ENCODE data around the gene C8A.

Gene C8A

DNA sequence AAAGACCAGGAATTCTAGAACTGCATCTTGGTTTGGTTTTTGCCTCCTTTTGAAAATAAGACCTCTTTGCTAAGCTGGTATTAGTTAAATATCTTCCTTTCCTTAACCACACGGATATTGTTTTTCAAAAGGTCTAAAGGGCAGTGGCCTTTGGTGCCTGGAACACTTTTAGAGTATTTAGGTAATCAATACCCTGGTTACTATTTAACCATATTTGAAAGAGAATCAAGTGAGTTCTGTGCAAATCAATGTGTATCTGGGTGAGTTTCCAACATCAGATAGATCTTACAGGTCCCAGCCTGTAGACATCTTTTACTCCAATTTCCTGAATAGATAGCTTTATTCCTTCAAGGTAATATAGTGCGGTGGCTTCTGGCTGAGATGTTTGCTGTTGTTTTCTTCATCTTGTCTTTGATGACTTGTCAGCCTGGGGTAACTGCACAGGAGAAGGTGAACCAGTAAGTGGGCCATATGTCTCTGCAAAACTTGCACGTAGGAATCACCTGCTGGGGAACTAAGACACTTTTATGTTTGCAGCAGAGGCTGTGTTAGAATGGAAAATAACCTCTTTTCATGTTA lies at the start of gene C8A:
TSS of gene C8A (plus strand) at position 277 of the 579 bp plus-strand sequence. CDS start at position 382, 105 bp downstream.
- in situ Hi-C loops (cut with MboI; ENCODE audit: low sequenced_read_pairs): no loop called here

DNA sequence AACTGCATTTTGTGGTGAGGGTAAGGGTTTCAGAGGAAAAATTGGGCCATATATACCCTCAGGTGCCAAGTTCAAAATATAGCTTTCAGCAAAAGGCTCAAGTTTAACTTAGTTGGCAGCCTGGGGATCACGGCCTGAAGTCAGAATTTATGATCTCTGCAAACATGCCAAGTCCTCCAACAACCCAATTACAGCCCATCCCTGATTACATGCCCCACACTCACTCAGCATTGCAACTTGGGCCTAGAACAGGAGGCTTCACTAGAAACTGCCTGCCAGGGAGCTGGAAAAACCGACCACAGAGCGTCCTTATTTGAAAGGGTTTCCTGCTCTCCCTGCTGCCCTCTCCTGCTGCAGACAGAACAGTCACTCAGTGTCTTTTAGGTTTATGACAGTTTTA lies 47.8 kb upstream of the C8A start:
- in situ Hi-C loops (cut with MboI; ENCODE audit: low sequenced_read_pairs): no loop called here

GRCh38 chr1:56808410-56808809 lies 46.2 kb upstream of the C8A start:
- in situ Hi-C loops (cut with MboI; ENCODE audit: low sequenced_read_pairs): no loop called here

DNA sequence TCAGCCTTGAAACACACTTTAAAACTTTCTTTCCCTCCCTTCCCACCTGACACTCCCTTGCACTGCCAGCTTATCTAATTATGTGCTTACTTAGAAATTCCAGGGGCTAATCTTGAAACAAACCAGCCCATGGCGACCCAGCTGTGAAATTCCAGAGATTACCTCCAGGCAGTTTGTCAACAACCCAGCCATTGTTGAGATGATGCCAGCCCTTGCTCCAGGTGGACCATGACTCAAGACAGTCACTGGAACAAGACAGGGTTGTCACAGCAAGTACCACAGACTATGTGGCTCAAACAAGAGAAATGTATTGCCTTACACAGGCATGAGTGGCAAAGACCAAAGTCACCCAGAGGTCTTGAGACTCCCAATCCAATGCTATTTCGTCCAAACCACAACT lies 43.3 kb upstream of the C8A start:
- in situ Hi-C loops (cut with MboI; ENCODE audit: low sequenced_read_pairs): no loop called here

GRCh38 chr1:56814205-56814604 lies 40.4 kb upstream of the C8A start:
- in situ Hi-C loops (cut with MboI; ENCODE audit: low sequenced_read_pairs): no loop called here

GRCh38 chr1:56816264-56816663 lies 38.3 kb upstream of the C8A start:
- in situ Hi-C loops (cut with MboI; ENCODE audit: low sequenced_read_pairs): no loop called here

DNA sequence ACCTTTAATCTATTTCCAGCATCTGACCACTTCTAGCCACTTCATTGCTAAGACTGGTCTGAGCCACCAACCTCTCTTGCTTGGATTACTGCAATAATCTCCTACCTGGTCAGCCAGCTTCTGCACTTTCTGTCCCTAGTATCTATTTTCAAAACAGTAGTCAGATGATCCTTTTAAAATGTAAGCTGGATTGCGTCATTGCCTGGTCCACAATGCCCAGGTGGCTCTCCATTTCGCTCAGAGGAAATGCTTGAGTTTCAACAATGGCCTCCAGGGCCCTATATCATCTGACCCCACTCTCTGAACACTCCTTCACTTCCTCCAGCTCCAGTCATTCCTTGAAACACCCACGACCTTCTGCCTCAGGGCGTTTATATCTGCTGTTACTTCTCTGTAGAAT lies 37.7 kb upstream of the C8A start:
- in situ Hi-C loops (cut with MboI; ENCODE audit: low sequenced_read_pairs): no loop called here

- in situ Hi-C loops (cut with MboI; ENCODE audit: low sequenced_read_pairs): no loop called here
Measured at GRCh38 chr1:56817716-56818463, 36.7 kb upstream of the C8A start.

DNA sequence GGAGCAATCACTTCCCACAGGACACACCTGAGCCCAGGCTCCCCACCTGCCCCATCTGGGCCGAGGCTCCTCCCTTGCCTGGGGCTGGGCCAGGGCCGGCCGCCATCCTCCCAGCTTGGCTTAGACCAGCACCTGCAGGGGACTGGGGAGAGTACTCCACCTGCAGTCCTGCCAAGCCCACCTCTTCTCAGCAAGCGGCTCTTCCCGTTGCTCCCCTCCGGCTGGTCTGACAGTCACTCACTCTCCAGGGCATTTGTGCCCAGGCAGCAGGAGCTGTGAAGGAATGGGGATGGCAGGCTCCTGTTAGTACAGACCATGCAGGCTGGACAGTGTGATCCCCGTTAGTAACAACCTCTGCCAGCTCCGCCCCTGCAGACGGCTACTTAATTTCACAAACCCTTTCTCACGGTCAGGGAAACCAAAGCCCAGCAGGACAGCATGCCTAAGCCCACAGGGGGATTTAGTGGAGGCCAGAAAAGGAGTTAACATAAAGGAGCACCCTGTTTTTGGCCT lies 35.2 kb upstream of the C8A start, which contains the start of gene FYB2:
TSS of gene FYB2 (minus strand) at position 18 of the 513 bp plus-strand sequence. CDS start 114 bp downstream, outside the sequence.
- in situ Hi-C loops (cut with MboI; ENCODE audit: low sequenced_read_pairs): no loop called here

DNA sequence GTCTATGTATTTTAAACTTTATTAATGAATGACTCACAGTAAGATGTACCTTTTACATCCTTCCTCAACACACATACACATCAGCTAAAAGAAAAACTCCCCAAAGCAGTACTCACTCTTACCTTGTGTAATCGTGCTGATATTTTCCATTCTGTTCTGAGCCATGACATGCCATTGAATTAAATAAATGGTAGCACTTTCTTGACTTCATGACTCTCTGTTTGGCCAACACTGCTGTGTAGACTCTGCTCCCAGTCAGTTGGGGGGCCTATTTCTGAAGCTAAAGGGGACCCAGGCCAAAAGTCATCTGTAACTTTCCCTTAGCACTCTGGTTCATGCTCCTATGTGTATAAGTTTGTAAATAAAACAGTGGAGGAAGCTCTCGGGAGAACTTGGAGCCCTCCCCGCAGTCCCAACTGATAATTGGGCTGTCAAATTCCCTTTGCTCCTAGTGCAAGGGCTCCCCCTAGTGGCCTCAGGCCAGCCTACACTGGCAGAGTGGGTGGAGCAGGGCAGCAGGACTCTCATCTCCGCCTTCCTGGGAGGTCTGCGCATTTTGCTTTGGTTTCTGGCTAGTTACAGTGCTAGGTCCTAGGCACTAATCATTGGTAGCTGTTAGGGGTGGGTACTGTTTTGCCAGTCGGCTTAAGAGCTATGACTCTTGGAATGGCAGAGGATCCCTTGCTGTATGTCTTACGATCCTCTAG lies 33.7 kb upstream of the C8A start:
- in situ Hi-C loops (cut with MboI; ENCODE audit: low sequenced_read_pairs): no loop called here

GRCh38 chr1:56821462-56821797 lies 33.2 kb upstream of the C8A start:
- in situ Hi-C loops (cut with MboI; ENCODE audit: low sequenced_read_pairs): no loop called here

GRCh38 chr1:56824271-56824670 lies 30.3 kb upstream of the C8A start:
- in situ Hi-C loops (cut with MboI; ENCODE audit: low sequenced_read_pairs): no loop called here

DNA sequence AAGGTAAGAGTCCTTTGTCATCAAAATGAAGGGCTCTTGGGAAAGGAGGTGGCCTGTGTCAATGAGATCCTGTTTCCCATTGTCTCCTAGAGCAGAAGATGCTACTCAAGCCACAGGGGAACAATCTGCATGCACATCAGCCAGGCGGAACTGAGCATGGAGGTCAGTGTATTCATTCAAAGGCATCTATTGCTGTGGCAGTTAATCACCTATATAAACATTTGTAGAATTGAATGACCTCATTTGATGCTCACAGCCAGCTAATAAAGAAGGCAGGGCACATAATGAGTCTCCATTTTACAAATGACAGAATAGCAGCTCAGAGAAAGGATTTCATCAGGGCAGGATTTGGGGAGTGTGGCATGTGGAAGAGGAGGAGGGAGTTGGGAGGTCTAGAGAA lies 29.7 kb upstream of the C8A start:
- in situ Hi-C loops (cut with MboI; ENCODE audit: low sequenced_read_pairs): loop anchor here (25.0 kb wide), 1 partner anchor 187 kb away; no protein-coding TSS in a partner anchor

GRCh38 chr1:56825436-56825835 lies 29.2 kb upstream of the C8A start:
- in situ Hi-C loops (cut with MboI; ENCODE audit: low sequenced_read_pairs): loop anchor here (25.0 kb wide), 1 partner anchor 187 kb away; no protein-coding TSS in a partner anchor

- in situ Hi-C loops (cut with MboI; ENCODE audit: low sequenced_read_pairs): loop anchor here (25.0 kb wide), 1 partner anchor 185 kb away; no protein-coding TSS in a partner anchor
Measured at GRCh38 chr1:56827711-56828110, 26.9 kb upstream of the C8A start.

DNA sequence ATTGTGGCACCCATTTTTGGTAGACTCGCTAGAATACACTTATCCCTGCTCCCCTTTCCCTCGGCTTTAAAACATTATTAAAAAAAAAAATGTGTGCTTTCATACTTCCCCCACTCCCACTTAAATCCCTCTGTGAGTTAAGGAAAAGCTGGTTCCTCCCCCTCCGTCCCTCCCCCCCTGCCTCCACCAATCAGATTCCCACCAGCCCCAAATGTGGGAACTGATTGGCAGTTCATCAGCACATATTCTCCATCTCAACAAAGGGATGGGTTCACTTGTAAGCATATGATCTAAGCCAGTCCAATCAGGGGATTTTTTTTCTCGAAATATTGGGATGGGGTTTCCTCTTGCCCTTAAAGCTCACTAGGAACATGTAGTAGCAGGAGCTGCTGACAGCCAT lies 24.5 kb upstream of the C8A start:
- in situ Hi-C loops (cut with MboI; ENCODE audit: low sequenced_read_pairs): loop anchor here (25.0 kb wide), 1 partner anchor 182 kb away; no protein-coding TSS in a partner anchor

DNA sequence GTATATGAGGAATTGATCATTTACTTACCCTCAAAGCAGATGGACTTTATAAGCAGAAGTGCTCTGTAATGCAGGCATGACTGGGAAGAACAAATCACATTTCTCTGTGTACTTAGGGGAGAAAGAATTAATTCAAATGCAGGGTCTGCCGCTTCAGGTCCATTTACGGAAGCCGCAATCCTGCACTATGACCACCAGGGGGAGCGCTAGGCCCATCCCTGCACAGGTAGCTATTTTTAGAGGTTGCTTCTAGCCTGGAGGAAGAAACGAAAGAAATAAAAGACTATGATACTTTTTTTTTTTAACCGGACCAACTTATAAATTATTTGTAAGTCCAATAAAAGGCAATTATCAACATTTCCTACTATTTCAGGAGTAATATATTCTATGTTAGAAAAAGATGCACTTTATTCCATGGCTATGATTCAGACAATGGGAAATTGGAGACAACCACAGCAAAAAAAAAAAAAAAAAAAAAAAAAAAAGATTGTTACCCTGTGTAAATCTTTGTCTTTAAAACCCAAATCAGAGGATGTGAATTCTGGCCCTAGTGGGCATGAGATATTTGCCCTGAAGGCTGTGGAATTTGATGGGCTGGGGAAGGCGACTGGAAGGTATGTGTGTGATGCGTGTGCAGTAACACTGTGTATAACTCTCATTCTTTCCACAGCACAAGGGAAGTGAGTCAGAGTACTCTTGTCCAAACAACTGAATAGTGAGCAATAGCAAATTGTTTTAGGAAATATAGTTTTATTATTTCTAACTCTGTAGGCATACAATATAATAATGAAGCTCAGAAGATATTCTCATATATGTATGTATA lies 22.5 kb upstream of the C8A start:
- in situ Hi-C loops (cut with MboI; ENCODE audit: low sequenced_read_pairs): loop anchor here (25.0 kb wide), 1 partner anchor 180 kb away; no protein-coding TSS in a partner anchor

- in situ Hi-C loops (cut with MboI; ENCODE audit: low sequenced_read_pairs): loop anchor here (25.0 kb wide), 1 partner anchor 179 kb away; no protein-coding TSS in a partner anchor
Measured at GRCh38 chr1:56833088-56833487, 21.5 kb upstream of the C8A start.

DNA sequence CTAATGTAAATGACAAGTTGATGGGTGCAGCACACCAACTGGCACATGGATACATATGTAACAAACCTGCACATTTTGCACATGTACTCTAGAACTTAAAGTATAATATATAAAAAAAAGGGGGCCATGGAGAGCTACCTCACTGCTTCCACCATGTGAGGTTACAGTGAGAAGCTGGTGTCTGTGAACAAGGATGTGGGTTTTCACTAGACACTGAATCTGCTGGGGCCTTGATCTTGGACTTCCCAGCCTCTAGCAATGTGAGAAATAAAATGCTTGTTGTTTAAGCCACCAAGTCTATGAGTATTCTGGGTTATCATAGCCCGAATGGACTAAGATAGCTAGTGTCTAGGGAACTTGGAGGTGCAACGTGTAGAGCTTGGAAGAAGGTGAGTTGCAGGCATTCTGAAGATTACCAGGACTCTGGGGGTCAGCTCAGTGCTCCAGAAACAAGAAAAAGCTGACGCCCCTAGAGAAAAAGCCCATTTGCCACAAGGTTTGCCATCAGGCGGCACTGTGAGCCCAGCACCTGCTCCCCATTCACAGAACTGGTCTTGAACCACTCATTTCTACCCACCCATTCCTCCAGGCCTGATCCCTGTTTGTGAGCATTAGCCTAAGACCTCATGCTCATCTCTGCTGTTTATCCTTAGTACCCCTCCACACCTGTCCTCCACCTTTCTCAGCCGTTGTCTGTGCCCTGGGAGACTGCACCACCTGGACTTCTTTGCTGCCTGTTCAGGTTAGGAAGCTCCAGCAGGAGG lies 20.3 kb upstream of the C8A start:
- in situ Hi-C loops (cut with MboI; ENCODE audit: low sequenced_read_pairs): loop anchor here (25.0 kb wide), 1 partner anchor 178 kb away; no protein-coding TSS in a partner anchor

DNA sequence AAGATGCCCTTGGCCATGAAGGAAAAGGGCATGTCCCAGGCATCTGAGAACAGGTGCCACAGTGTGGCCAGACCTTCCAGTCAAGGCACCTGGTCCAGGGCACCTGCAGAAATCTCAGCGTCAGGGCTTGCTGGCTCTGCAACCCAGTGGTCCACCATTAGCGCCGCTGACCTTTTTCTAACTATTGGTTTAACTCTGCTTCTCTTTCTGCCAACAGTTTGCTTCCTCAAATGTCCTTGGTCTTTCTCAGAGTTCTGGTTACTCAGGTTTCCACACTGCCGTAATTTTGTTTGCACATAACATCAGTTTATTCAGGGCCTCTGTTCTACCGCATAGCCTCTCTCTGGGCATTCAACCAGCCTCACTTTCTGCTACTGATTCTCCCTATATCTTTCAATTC lies 18.9 kb upstream of the C8A start:
- in situ Hi-C loops (cut with MboI; ENCODE audit: low sequenced_read_pairs): loop anchor here (25.0 kb wide), 1 partner anchor 177 kb away; no protein-coding TSS in a partner anchor
